MM.1S (cell line): Measurements from ENCODE around the gene LILRB5.

Source experiments
- EZH2 ChIP-seq: fragments of 300-600 bp; sonication (generic); optimal IDR thresholded peaks from 2 replicates; pipeline ENCODE3; 2017; ENCODE audit warnings: low read depth, mild to moderate bottlenecking, antibody characterized with exemption, low read length, mixed read lengths
- EZH2phosphoT487 ChIP-seq: fragments of 300-600 bp; sonication (generic); IDR thresholded peaks from 2 replicates; pipeline ENCODE4 v1.6.1; 2018; ENCODE audit warnings: antibody characterized with exemption, low read length
- TF ChIP-seq, protein P1 (sequence below): fragments of 300-600 bp; sonication (generic); IDR thresholded peaks from 2 replicates; pipeline ENCODE4 v1.5.1; 2016; ENCODE audit warnings: antibody characterized with exemption, low read length, mixed read lengths

DNA sequence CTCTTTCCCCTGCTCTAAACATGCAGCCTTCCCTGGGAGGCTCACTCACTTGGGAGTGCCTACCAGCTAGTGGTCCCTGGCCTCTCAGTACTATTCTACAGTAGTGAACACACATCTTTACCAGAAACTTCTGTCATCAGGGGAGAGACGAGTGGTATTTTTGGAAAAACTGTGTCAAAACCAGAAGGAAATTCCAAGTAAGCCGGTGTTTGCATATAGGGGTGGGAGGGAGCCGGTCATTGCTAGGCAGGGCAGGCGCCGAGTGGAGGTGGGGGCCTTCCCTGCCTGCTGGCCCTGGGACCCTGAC, 49.4 kb downstream of the LILRB5 start:
- TF ChIP-seq, protein P1, sequence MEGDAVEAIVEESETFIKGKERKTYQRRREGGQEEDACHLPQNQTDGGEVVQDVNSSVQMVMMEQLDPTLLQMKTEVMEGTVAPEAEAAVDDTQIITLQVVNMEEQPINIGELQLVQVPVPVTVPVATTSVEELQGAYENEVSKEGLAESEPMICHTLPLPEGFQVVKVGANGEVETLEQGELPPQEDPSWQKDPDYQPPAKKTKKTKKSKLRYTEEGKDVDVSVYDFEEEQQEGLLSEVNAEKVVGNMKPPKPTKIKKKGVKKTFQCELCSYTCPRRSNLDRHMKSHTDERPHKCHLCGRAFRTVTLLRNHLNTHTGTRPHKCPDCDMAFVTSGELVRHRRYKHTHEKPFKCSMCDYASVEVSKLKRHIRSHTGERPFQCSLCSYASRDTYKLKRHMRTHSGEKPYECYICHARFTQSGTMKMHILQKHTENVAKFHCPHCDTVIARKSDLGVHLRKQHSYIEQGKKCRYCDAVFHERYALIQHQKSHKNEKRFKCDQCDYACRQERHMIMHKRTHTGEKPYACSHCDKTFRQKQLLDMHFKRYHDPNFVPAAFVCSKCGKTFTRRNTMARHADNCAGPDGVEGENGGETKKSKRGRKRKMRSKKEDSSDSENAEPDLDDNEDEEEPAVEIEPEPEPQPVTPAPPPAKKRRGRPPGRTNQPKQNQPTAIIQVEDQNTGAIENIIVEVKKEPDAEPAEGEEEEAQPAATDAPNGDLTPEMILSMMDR = no peak
- TF ChIP-seq EZH2 = no peak
- TF ChIP-seq EZH2phosphoT487 = no peak
